Lung microvascular endothelial cell (primary cell): ENCODE measurements around the gene FAM131A. TPM values are rescaled to one million over a fixed set of nuclear protein-coding genes. Genes with fewer than 3 reads are reported as not detected.
A peak's percentile ranks its signal among the peaks of the same experiment; 100 is the strongest.

Source experiments
- DNase-seq, 2 donors: peaks; one replicate each; pipeline versions ENCODE4 v3.0.0 to v3.0.0-alpha.2; 2010; ENCODE audit warnings: low read depth in 2 of 2
- total RNA-seq: library from RNA; depleted of rRNA; stranded (reverse); fragments of >200 nt; gene quantifications from 2 replicates; pipeline ENCODE4 v1.2.1, GENCODE V29; 2014

FAM131A gene
- total RNA-seq, 1 donor from 2014 or later = 39.9 TPM

- DNase-seq = no peak
These were observed 38.5 kb downstream of the FAM131A start for GRCh38 chr3:184375747-184376461.

- DNase-seq = no peak
These were observed 40.0 kb downstream of the FAM131A start for GRCh38 chr3:184377374-184377773.

GRCh38 chr3:184377882-184378445, 40.6 kb downstream of the FAM131A start, which contains the start of gene THPO:
THPO (minus strand) TSS chr3:184378207; CDS start chr3:184376259, 1,948 bp downstream.
- DNase-seq = no peak

GRCh38 chr3:184378651-184379357, 41.4 kb downstream of the FAM131A start:
- DNase-seq = no peak

GRCh38 chr3:184379358-184380184, 42.2 kb downstream of the FAM131A start, which contains the start of gene CHRD:
CHRD (plus strand) TSS chr3:184380054; CDS start chr3:184380319, 265 bp downstream.
- no peak for DNase-seq

GRCh38 chr3:184380185-184380626, 42.8 kb downstream of the FAM131A start:
- peak; percentile 33 to 45 for DNase-seq

GRCh38 chr3:184380627-184381260, 43.3 kb downstream of the FAM131A start:
- DNase-seq = no peak

- DNase-seq = no peak
These were observed 44.1 kb downstream of the FAM131A start for GRCh38 chr3:184381261-184382224.

GRCh38 chr3:184382326-184383032, 45.1 kb downstream of the FAM131A start:
- no peak for DNase-seq

GRCh38 chr3:184383033-184383740, 45.8 kb downstream of the FAM131A start:
- no peak for DNase-seq

- no peak for DNase-seq
These were observed 46.9 kb downstream of the FAM131A start for GRCh38 chr3:184384342-184384741.

- DNase-seq = no peak
These were observed 47.5 kb downstream of the FAM131A start for GRCh38 chr3:184384856-184385422.

GRCh38 chr3:184386047-184386806, 48.8 kb downstream of the FAM131A start:
- DNase-seq = no peak

GRCh38 chr3:184387174-184387714, 49.8 kb downstream of the FAM131A start:
- DNase-seq = no peak

GRCh38 chr3:184388164-184388935, 51.0 kb downstream of the FAM131A start:
- DNase-seq = no peak

- DNase-seq = no peak
These were observed 51.5 kb downstream of the FAM131A start for GRCh38 chr3:184388936-184389230.

GRCh38 chr3:184389384-184389783, 52.0 kb downstream of the FAM131A start:
- no peak for DNase-seq
